Measurements from ENCODE around the gene SIDT2. TPM values are rescaled to one million over a fixed set of nuclear protein-coding genes. Genes with fewer than 3 reads are reported as not detected.
A peak's percentile ranks its signal among the peaks of the same experiment; 100 is the strongest.

Gene SIDT2
- total RNA-seq, 2 experiments from 2014 or later: 18.9 to 21.3 TPM

DNA sequence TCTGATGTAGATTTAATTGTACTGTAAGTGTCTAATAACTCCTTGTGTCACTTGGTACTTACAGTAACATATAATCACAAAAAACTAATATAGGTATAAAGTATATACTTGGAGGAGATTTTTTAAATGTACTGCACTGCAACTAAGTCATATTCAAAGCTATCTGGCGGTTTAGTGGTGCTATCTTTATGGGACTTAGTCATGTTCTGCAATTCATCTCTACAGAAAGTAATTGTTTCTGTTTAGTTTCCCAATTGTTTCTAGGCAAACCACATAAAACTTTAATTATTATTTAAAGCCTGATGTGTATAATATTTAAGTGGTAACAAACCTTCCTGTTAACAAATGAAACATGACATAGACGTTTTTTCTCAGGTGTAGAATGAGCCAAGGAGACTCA is 26.5 kb upstream of the SIDT2 start:
- H3K9me3 Mint-ChIP-seq (ENCODE audit: low read depth): no peaks in the 10 kb centered on the region

DNA sequence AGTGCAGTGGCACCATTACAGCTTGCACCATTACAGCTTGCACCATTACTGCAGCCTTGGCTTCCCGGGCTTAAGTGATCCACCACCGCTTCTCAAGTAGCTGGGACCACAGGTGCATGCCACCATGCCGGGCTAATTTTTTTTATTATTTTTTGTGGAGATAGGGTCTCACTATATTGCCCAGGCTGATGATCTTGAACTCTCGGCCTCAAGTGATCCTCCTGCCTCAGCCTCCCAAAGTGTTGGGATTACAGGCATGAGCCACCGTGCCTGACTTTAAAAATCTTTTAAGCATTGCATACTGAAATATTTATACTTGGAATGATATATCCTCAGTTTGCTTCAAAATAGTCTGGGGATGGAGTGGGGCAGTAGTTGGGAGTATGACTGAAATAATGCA is 24.1 kb upstream of the SIDT2 start:
- H3K36me3 Mint-ChIP-seq: peaks cover 40% of the 10 kb centered on the region

More for the DNA sequence above, 26.5 kb upstream of the SIDT2 start:
- Mint-ChIP-seq H3K27me3 (no peaks in the 10 kb centered on the region), H3K27ac (no peak overlapping the region), H3K4me1 (peaks cover 25% of the 10 kb centered on the region), H3K36me3 (peaks cover 41% of the 10 kb centered on the region), H3K4me3 (no peak overlapping the region)
- no peak for ATAC-seq
- CTCF ChIA-PET: no interaction called here
- DNase-seq: no peak

GRCh38 chr11:117157507-117157906 is 21.0 kb upstream of the SIDT2 start:
- CTCF ChIA-PET: interaction anchor here (1.0 to 2.2 kb wide), 2 partner anchors 13 to 68 kb away, joined by 3 to 9 read pairs; no protein-coding TSS in a partner anchor
- Mint-ChIP-seq H3K36me3 (peaks cover 42% of the 10 kb centered on the region), H3K27ac (no peak overlapping the region), H3K9me3 (ENCODE audit: low read depth) (no peaks in the 10 kb centered on the region), H3K27me3 (no peaks in the 10 kb centered on the region), H3K4me3 (no peak overlapping the region), H3K4me1 (peaks cover 16% of the 10 kb centered on the region)
- ATAC-seq (no peak), DNase-seq (no peak)

More for the DNA sequence above, 24.1 kb upstream of the SIDT2 start:
- Mint-ChIP-seq H3K27ac (no peak overlapping the region), H3K4me1 (peaks cover 21% of the 10 kb centered on the region), H3K27me3 (no peaks in the 10 kb centered on the region), H3K9me3 (ENCODE audit: low read depth) (no peaks in the 10 kb centered on the region), H3K4me3 (no peak overlapping the region)
- CTCF ChIA-PET: interaction anchor here (0.6 kb wide), 1 partner anchor 15 kb away, joined by 3 read pairs; no protein-coding TSS in a partner anchor
- ATAC-seq (no peak), DNase-seq (no peak)

- Mint-ChIP-seq H3K27ac (no peak overlapping the region), H3K27me3 (no peaks in the 10 kb centered on the region), H3K4me1 (peaks cover 12% of the 10 kb centered on the region), H3K4me3 (no peak overlapping the region), H3K36me3 (peaks cover 46% of the 10 kb centered on the region), H3K9me3 (ENCODE audit: low read depth) (no peaks in the 10 kb centered on the region)
- ATAC-seq: no peak
- no peak for DNase-seq
- CTCF ChIA-PET: interaction anchor here (1.5 kb wide), 2 partner anchors 15 to 16 kb away, joined by 3 read pairs; partner anchors contain the start of gene PAFAH1B2
These were observed 18.7 kb upstream of the SIDT2 start for GRCh38 chr11:117159892-117160291.

GRCh38 chr11:117160826-117161225 is 17.7 kb upstream of the SIDT2 start:
- DNase-seq (no peak), ATAC-seq (no peak)
- Mint-ChIP-seq H3K4me1 (peaks cover 15% of the 10 kb centered on the region), H3K9me3 (ENCODE audit: low read depth) (no peaks in the 10 kb centered on the region), H3K4me3 (no peak overlapping the region), H3K36me3 (peaks cover 48% of the 10 kb centered on the region), H3K27me3 (no peaks in the 10 kb centered on the region), H3K27ac (peak overlapping the region; percentile 67)
- CTCF ChIA-PET: interaction anchor here (1.1 to 1.5 kb wide), 4 partner anchors 9 to 20 kb away, joined by 3 to 7 read pairs (median 4); partner anchors contain the start of gene PAFAH1B2

- Mint-ChIP-seq H3K27me3 (no peaks in the 10 kb centered on the region), H3K4me1 (peaks cover 2% of the 10 kb centered on the region), H3K27ac (no peak overlapping the region), H3K36me3 (peaks cover 50% of the 10 kb centered on the region), H3K4me3 (no peak overlapping the region), H3K9me3 (ENCODE audit: low read depth) (no peaks in the 10 kb centered on the region)
- ATAC-seq: no peak
- DNase-seq: no peak
- CTCF ChIA-PET: interaction anchor here (1.1 to 1.7 kb wide), 3 partner anchors 12 to 61 kb away, joined by 3 to 6 read pairs (median 5); partner anchors contain the start of gene SIDT2
These were observed 12.1 kb upstream of the SIDT2 start for GRCh38 chr11:117166491-117166890.

- ATAC-seq (no peak), DNase-seq (no peak)
These were observed 8.8 kb upstream of the SIDT2 start for GRCh38 chr11:117169736-117170135.

GRCh38 chr11:117170210-117170609 is 8.3 kb upstream of the SIDT2 start:
- Mint-ChIP-seq H3K4me3 (no peak overlapping the region), H3K36me3 (peaks cover 31% of the 10 kb centered on the region), H3K27ac (no peak overlapping the region), H3K4me1 (peaks cover 6% of the 10 kb centered on the region), H3K9me3 (ENCODE audit: low read depth) (no peaks in the 10 kb centered on the region), H3K27me3 (no peaks in the 10 kb centered on the region)
- no peak for ATAC-seq
- no peak for DNase-seq
- CTCF ChIA-PET: interaction anchor here (0.6 to 1.5 kb wide), 4 partner anchors 8 to 60 kb away, joined by 3 to 5 read pairs (median 3); partner anchors contain the start of gene SIDT2

More at GRCh38 chr11:117169736-117170135, 8.8 kb upstream of the SIDT2 start:
- CTCF ChIA-PET: interaction anchor here (0.6 to 1.5 kb wide), 5 partner anchors 9 to 61 kb away, joined by 3 to 5 read pairs (median 3); partner anchors contain the start of gene SIDT2
- H3K9me3 Mint-ChIP-seq (ENCODE audit: low read depth): no peaks in the 10 kb centered on the region
- H3K27me3 Mint-ChIP-seq: no peaks in the 10 kb centered on the region
- H3K27ac Mint-ChIP-seq: no peak overlapping the region
- peaks cover 34% of the 10 kb centered on the region for H3K36me3 Mint-ChIP-seq
- H3K4me3 Mint-ChIP-seq: no peak overlapping the region
- H3K4me1 Mint-ChIP-seq: peaks cover 6% of the 10 kb centered on the region

GRCh38 chr11:117171007-117171403 is 7.5 kb upstream of the SIDT2 start:
- H3K27ac Mint-ChIP-seq: no peak overlapping the region
- H3K4me1 Mint-ChIP-seq: peaks cover 4% of the 10 kb centered on the region
- CTCF ChIA-PET: interaction anchor here (1.5 to 3.1 kb wide), 3 partner anchors 7 to 60 kb away, joined by 3 to 13 read pairs (median 11); partner anchors contain the start of genes PCSK7 and SIDT2
- peaks cover 25% of the 10 kb centered on the region for H3K36me3 Mint-ChIP-seq
- H3K9me3 Mint-ChIP-seq (ENCODE audit: low read depth): no peaks in the 10 kb centered on the region
- DNase-seq (no peak), ATAC-seq (no peak)
- H3K27me3 Mint-ChIP-seq: no peaks in the 10 kb centered on the region
- no peak overlapping the region for H3K4me3 Mint-ChIP-seq

- DNase-seq: no peak
- H3K4me3 Mint-ChIP-seq: no peak overlapping the region
- H3K4me1 Mint-ChIP-seq: peaks cover 4% of the 10 kb centered on the region
- H3K27me3 Mint-ChIP-seq: no peaks in the 10 kb centered on the region
- ATAC-seq: no peak
- H3K36me3 Mint-ChIP-seq: peaks cover 21% of the 10 kb centered on the region
- CTCF ChIA-PET: interaction anchor here (1.1 to 3.1 kb wide), 4 partner anchors 10 to 59 kb away, joined by 3 to 13 read pairs (median 8); partner anchors contain the start of gene PCSK7
- no peak overlapping the region for H3K27ac Mint-ChIP-seq
- H3K9me3 Mint-ChIP-seq (ENCODE audit: low read depth): no peaks in the 10 kb centered on the region
These were observed 7.0 kb upstream of the SIDT2 start for GRCh38 chr11:117171404-117172061.

- H3K9me3 Mint-ChIP-seq (ENCODE audit: low read depth): no peaks in the 10 kb centered on the region
- ATAC-seq: no peak
- DNase-seq: no peak
- peaks cover 7% of the 10 kb centered on the region for H3K4me1 Mint-ChIP-seq
- peaks cover 16% of the 10 kb centered on the region for H3K36me3 Mint-ChIP-seq
- no peak overlapping the region for H3K4me3 Mint-ChIP-seq
- H3K27me3 Mint-ChIP-seq: no peaks in the 10 kb centered on the region
- CTCF ChIA-PET: interaction anchor here (1.2 to 3.1 kb wide), 4 partner anchors 8 to 58 kb away, joined by 3 to 13 read pairs (median 8); partner anchors contain the start of gene PCSK7
- peak overlapping the region; percentile 24 for H3K27ac Mint-ChIP-seq
These were observed 5.7 kb upstream of the SIDT2 start for GRCh38 chr11:117172724-117173421.

GRCh38 chr11:117175104-117175503 is 3.4 kb upstream of the SIDT2 start:
- H3K36me3 Mint-ChIP-seq: peaks cover 8% of the 10 kb centered on the region
- peak; percentile 36 for DNase-seq
- no peaks in the 10 kb centered on the region for H3K27me3 Mint-ChIP-seq
- H3K9me3 Mint-ChIP-seq (ENCODE audit: low read depth): no peaks in the 10 kb centered on the region
- peaks cover 22% of the 10 kb centered on the region for H3K4me1 Mint-ChIP-seq
- no peak overlapping the region for H3K27ac Mint-ChIP-seq
- ATAC-seq: no peak
- CTCF ChIA-PET: interaction anchor here (1.3 kb wide), 1 partner anchor 339 kb away, joined by 4 read pairs; no protein-coding TSS in a partner anchor
- H3K4me3 Mint-ChIP-seq: no peak overlapping the region

GRCh38 chr11:117175781-117176180 is 2.8 kb upstream of the SIDT2 start:
- Mint-ChIP-seq H3K4me3 (no peak overlapping the region), H3K27me3 (no peaks in the 10 kb centered on the region), H3K9me3 (ENCODE audit: low read depth) (no peaks in the 10 kb centered on the region), H3K4me1 (peaks cover 29% of the 10 kb centered on the region), H3K27ac (no peak overlapping the region), H3K36me3 (peaks cover 8% of the 10 kb centered on the region)
- peak; percentile 33 for DNase-seq
- CTCF ChIA-PET: interaction anchor here (0.8 to 1.3 kb wide), 2 partner anchors 30 to 340 kb away, joined by 3 to 4 read pairs; no protein-coding TSS in a partner anchor
- ATAC-seq: no peak
